ENCODE results near the gene FAF1.

FAF1 gene

DNA sequence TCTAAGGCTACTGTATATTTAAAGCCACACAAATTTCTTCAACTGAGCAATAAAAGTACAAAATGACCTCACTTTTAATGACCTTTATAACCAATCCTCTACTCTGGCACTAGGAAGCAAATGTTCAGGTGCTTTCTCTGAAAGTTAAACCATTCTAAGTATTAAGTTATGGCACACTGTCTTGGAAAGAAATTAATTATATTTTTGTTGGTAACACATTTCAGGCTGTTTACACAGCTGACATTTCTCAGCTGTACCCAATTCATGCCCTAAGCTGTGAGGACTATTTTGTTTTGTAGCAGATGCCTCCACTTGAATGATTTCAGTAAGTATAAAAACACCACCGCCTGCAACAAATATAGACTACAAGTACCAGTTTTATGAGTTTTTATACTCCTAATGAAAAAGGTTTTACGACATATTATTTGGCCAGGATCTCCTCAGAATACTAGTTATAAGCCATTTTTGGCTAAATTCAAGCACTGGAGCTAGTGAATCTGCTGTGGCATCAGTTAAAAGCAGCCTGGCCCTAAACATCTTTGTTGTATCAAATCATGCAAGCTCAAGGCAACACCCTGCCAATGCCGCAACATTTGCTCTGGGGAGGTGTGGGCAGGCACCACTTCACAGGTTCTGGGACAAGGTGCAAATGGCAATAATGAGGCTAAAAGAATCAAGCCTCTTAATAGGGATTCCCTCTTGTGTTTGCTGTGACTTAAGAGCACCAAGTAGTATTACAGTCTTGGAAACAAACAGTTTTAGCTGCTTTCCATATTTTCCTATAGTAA, 308.4 kb downstream of the FAF1 start:
- H3K4me1 Mint-ChIP-seq (ENCODE audit: low read depth) = no peaks in the 10 kb centered on the region
- no peaks in the 10 kb centered on the region for H3K9me3 Mint-ChIP-seq
- H3K36me3 Mint-ChIP-seq (ENCODE audit: low read depth) = peaks cover 30% of the 10 kb centered on the region
- no peak overlapping the region for H3K4me3 Mint-ChIP-seq
- H3K27me3 Mint-ChIP-seq = no peaks in the 10 kb centered on the region
- no peak overlapping the region for H3K27ac Mint-ChIP-seq
- no peak for DNase-seq

DNA sequence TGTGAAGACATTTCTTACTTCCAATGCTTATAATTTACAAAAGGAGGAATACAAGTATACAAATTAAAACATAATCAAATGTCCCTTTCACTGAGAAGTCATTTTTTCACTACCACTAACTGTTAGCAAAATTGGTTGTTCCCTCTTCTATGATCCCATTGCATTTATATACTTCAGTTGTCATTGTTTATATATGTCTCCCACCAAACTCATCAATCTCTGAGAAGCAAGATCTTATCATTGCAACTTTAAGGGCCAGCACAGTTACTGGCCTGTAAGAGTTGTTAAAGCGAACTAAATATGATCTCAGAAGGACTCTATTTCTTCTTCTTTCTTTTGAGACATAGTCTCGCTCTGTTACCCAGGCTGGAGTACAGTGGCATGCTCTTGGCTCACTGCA, 313.5 kb downstream of the FAF1 start:
- H3K4me3 Mint-ChIP-seq = no peak overlapping the region

DNA sequence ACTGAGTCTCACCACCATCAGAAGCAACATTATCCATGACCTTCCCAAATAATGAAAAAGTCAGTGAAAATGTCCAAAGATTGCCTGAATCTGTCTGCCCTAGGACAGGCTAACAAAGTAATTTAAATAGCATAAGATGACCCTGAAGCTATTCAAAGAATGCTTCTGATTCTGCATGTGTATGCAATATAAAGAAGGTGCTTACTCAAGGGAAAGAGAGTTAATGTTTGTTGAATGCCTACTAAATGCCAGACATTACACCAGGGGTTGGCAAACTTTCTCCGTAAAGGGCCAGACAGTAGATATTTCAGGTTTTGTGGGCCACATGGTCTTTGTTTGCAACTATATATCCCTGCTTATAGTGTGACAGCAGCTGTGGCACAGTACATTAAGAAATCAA, 314.9 kb downstream of the FAF1 start:
- Mint-ChIP-seq H3K9me3 (no peaks in the 10 kb centered on the region), H3K27me3 (no peaks in the 10 kb centered on the region), H3K36me3 (ENCODE audit: low read depth) (peaks cover 49% of the 10 kb centered on the region), H3K27ac (no peak overlapping the region), H3K4me1 (ENCODE audit: low read depth) (no peaks in the 10 kb centered on the region), H3K4me3 (no peak overlapping the region)
- no peak for DNase-seq

More for the DNA sequence above, 313.5 kb downstream of the FAF1 start:
- Mint-ChIP-seq H3K36me3 (ENCODE audit: low read depth) (peaks cover 43% of the 10 kb centered on the region), H3K4me1 (ENCODE audit: low read depth) (no peaks in the 10 kb centered on the region), H3K9me3 (no peaks in the 10 kb centered on the region), H3K27me3 (no peaks in the 10 kb centered on the region), H3K27ac (no peak overlapping the region)
- DNase-seq = no peak

DNA sequence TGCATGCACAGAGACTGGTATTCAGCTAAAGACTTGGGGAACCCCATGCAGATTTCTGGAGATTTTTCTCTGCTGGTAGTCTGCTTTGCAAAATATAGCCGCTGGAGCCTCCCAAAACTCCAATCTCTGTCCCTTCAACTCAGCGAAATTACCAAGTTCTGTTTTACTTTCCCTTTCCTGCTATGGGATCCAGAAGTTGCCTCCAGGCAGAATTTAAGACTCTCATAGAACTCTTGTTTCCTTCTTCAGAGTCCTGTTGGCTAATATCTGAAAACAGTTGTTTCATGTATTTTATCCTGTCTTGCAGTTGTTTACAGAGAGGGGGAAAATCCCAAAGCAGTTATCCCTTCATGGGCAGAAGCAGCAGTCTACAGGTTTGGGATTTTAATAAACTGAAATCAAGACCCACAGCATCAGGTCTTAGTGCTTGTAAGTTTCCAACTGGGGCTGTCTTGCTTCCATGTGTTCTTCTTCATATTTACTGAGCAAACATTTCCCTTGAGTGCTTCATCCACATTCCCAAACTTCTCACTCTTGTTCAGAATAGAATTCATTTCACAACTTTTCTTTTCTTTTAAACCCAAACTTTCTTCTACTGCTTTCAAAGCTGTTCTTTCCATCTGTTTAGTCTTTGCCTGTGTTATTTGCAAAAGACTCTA, 315.5 kb downstream of the FAF1 start:
- H3K36me3 Mint-ChIP-seq (ENCODE audit: low read depth) = peaks cover 52% of the 10 kb centered on the region
- no peak overlapping the region for H3K27ac Mint-ChIP-seq
- no peak overlapping the region for H3K4me3 Mint-ChIP-seq
- H3K27me3 Mint-ChIP-seq = no peaks in the 10 kb centered on the region
- H3K4me1 Mint-ChIP-seq (ENCODE audit: low read depth) = no peaks in the 10 kb centered on the region
- DNase-seq = no peak
- no peaks in the 10 kb centered on the region for H3K9me3 Mint-ChIP-seq

DNA sequence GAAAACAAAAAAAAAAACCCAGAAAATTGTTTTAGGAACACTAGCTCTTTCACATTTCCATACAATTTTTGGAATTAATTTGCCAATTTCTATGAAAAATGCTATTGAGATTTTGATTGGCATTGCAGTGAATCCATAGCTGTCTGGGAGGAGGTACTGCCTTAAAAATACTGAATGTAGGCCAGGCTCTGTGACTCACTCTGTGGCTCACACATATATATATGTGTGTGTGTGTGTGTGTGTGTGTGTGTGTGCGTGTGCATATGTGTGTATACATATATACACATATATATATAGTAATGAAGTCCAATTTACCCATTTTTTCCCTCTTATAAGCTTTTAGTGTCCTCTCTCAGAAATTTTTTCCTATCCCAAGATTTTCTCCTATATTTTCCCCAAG, 322.6 kb downstream of the FAF1 start:
- Mint-ChIP-seq H3K36me3 (ENCODE audit: low read depth) (peaks cover 34% of the 10 kb centered on the region), H3K4me3 (no peak overlapping the region), H3K27ac (no peak overlapping the region), H3K9me3 (no peaks in the 10 kb centered on the region), H3K27me3 (no peaks in the 10 kb centered on the region), H3K4me1 (ENCODE audit: low read depth) (no peaks in the 10 kb centered on the region)
- DNase-seq = no peak

DNA sequence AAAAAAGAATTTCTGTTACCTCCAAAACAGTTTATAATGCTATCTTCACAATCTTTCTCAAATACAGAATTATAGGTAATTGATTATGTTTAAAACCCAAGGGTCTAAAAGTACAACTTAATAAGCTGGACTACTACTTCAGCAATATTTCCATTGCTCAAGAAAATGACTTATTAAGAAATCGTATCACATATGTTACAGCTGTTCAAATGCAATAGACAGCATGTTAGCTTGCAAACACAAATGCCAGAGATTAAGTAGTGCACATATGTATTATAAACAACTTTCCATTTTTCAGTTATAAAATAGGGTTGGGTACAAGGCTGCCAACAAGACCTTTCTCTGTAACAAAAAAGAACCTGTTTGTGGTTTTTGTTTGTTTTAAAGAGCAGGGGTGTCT, 325.8 kb downstream of the FAF1 start:
- no peak for DNase-seq
- Mint-ChIP-seq H3K4me1 (ENCODE audit: low read depth) (no peaks in the 10 kb centered on the region), H3K36me3 (ENCODE audit: low read depth) (peaks cover 21% of the 10 kb centered on the region), H3K27ac (no peak overlapping the region), H3K4me3 (no peak overlapping the region), H3K27me3 (no peaks in the 10 kb centered on the region), H3K9me3 (no peaks in the 10 kb centered on the region)

DNA sequence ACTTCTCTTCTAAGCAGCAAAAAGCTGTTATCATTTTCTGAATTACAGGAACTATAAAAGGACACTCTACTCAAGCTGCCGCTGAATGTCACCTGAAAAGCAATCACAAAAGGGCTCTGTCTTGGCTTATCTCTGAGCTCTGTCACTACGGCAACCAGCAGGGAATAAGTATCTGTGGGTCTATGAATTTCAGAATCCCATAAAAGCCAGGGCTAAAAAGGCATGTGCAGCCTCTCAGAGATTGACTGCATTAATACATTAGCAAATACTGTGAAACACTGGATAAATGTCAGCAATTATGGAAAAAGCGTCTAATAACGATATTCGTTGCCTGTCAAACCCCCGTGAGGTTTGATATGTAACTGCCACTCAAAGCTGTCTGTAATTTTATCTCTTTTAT, 326.6 kb downstream of the FAF1 start:
- Mint-ChIP-seq H3K27me3 (no peaks in the 10 kb centered on the region), H3K27ac (no peak overlapping the region), H3K9me3 (no peaks in the 10 kb centered on the region), H3K4me1 (ENCODE audit: low read depth) (no peaks in the 10 kb centered on the region), H3K36me3 (ENCODE audit: low read depth) (peaks cover 16% of the 10 kb centered on the region), H3K4me3 (no peak overlapping the region)
- no peak for DNase-seq

DNA sequence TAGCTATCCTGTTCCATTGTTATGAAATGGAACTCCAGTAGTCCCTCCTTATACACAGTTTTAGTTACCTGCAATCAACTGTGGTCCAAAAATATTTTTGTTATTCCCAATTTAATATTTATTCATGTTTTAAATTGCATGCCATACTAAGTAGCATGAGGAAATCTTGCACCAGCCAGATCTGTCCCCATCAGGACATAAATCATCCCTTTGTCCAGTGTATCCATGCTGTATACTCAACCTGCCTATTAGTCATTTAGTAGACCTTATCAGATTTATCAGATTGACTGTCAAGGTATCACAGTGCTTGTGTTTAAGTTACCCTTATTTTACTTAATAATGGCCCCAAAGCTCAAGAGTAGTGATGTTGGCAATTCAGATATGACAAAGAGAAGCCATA, 328.9 kb downstream of the FAF1 start:
- H3K9me3 Mint-ChIP-seq = no peaks in the 10 kb centered on the region

DNA sequence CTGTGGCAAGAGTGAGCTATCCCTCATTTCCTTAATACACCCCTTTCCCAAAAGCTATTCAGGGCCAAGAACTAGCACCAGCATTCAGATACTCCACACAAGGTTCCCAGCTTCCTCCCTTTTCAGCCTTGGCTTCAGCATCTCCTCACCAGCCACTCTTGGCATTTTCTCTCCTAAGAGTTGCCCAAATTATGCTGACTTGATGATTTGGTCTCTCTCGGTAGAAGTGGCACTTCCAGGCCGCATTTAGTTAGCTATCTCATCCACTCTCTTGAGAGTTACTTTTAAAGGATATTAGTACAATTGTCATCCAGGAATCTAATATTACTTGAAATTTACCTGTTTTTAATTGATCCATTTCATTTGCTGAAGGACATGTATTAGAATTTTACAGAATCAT, 337.8 kb downstream of the FAF1 start:
- Mint-ChIP-seq H3K9me3 (peaks cover 5% of the 10 kb centered on the region), H3K36me3 (ENCODE audit: low read depth) (peaks cover 23% of the 10 kb centered on the region), H3K4me3 (no peak overlapping the region), H3K27ac (no peak overlapping the region), H3K4me1 (ENCODE audit: low read depth) (no peaks in the 10 kb centered on the region), H3K27me3 (no peaks in the 10 kb centered on the region)
- no peak for DNase-seq

More for the DNA sequence above, 328.9 kb downstream of the FAF1 start:
- Mint-ChIP-seq H3K27ac (no peak overlapping the region), H3K4me3 (no peak overlapping the region), H3K27me3 (no peaks in the 10 kb centered on the region), H3K4me1 (ENCODE audit: low read depth) (no peaks in the 10 kb centered on the region), H3K36me3 (ENCODE audit: low read depth) (peaks cover 14% of the 10 kb centered on the region)
- DNase-seq = no peak

DNA sequence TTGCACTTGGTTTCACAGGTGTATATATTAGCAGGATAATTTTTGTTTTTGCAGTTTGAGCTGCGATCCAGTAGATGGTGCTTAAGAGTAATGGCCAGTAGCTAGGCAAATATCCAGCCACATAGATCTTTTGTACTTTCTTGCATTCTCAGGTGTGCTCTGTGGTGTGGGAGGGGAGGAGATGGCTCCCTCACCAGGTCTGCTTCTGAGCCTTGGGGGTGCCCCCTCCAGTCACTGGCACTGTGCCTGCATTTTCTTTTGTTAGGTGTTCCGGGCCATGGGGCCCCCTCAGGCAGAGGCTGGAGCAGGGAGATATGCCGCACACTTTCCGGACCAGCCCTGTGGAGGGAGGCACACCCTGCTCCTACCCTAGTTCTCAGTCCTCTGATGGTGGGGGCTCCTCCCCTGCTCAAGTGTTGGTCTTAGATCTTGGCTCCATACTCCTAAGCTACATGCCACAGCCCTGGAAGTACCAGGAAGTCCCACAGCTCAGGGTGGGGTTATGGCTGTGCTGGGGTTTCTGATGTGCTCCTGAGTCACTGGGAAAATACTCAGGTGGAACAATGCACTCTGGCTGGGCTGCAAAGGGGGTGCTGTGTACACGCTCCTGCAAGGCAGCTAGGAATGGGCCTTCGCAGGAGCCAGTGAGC, 339.3 kb downstream of the FAF1 start:
- H3K27me3 Mint-ChIP-seq = no peaks in the 10 kb centered on the region
- no peaks in the 10 kb centered on the region for H3K4me1 Mint-ChIP-seq (ENCODE audit: low read depth)
- peaks cover 23% of the 10 kb centered on the region for H3K36me3 Mint-ChIP-seq (ENCODE audit: low read depth)
- H3K9me3 Mint-ChIP-seq = peaks cover 5% of the 10 kb centered on the region
- no peak for DNase-seq
- no peak overlapping the region for H3K27ac Mint-ChIP-seq
- no peak overlapping the region for H3K4me3 Mint-ChIP-seq

DNA sequence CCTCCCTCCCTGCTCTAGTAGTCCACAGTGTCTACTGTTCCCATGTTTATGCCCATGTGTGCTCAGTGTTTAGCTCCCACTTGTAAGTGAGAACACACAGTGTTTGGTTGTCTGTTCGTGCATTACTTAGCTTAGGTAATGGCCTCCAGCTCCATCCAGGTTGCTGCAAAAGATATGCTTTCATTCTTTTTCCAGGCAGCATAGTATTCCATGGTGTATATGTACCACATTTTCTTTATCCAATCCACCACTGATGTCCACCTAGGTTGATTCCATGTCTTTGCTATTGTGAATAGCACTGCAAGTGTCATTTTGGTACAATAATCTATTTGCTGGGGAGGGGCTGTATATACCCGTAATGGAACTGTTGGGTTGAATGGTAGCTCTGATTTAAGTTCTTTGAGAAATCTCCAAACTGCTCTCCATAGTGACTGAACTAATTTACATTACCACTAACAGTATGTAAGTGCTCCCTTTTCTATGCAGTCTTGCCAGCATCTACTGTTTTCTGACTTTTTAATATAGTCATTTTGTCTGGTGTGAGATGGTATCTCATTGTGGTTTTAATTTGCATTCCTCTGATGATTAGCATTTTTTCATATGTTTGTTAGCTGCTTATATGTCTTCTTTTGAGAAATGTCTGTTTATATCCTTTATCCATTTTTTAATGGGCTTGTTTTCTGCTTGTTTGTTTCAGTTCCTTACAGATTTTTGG, 344.9 kb downstream of the FAF1 start:
- Mint-ChIP-seq H3K4me1 (ENCODE audit: low read depth) (peaks cover 6% of the 10 kb centered on the region), H3K27me3 (no peaks in the 10 kb centered on the region), H3K27ac (no peak overlapping the region), H3K9me3 (peaks cover 5% of the 10 kb centered on the region), H3K36me3 (ENCODE audit: low read depth) (peaks cover 24% of the 10 kb centered on the region), H3K4me3 (no peak overlapping the region)
- DNase-seq = no peak

DNA sequence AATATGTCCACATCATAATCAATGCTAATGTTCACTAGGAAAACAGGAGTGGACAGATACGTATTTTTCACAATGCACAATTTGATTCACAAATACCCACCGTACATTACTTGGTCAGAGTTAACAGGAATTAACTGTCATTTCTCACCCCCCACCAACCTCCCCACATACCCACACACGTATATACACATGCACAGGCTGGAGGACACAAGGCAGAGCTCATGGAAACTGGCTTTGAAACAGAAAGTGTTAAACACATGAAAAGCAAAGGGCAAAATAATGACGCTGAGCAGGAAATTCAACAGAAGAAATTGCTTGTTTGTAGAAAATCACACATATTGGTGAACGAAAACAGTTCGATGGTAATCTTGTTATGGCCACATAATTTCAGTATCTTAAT, 348.4 kb downstream of the FAF1 start:
- Mint-ChIP-seq H3K27ac (no peak overlapping the region), H3K36me3 (ENCODE audit: low read depth) (peaks cover 42% of the 10 kb centered on the region), H3K9me3 (no peaks in the 10 kb centered on the region), H3K4me3 (no peak overlapping the region), H3K27me3 (no peaks in the 10 kb centered on the region), H3K4me1 (ENCODE audit: low read depth) (peaks cover 6% of the 10 kb centered on the region)
- no peak for DNase-seq

DNA sequence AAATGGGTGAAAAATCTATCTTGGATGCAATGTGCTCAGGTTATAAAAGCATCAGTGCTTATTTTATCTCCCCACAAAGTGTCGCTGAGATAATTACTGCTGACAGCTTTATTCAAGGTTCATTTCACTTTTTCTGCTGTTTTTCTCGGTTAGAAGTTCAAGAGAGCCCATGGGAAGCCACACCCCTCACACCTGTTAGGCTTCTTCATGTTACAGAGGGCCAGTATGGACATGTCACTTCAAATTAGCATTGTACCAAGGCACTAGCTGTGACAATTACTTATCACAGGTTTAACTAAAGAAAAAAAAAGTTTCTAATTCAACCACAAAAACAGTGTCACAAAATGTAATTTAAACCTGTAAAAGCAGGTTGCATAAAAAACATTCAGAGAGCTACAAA, 349.5 kb downstream of the FAF1 start:
- no peak for DNase-seq
- Mint-ChIP-seq H3K27ac (no peak overlapping the region), H3K27me3 (no peaks in the 10 kb centered on the region), H3K4me1 (ENCODE audit: low read depth) (peaks cover 6% of the 10 kb centered on the region), H3K36me3 (ENCODE audit: low read depth) (peaks cover 43% of the 10 kb centered on the region), H3K9me3 (no peaks in the 10 kb centered on the region), H3K4me3 (no peak overlapping the region)

DNA sequence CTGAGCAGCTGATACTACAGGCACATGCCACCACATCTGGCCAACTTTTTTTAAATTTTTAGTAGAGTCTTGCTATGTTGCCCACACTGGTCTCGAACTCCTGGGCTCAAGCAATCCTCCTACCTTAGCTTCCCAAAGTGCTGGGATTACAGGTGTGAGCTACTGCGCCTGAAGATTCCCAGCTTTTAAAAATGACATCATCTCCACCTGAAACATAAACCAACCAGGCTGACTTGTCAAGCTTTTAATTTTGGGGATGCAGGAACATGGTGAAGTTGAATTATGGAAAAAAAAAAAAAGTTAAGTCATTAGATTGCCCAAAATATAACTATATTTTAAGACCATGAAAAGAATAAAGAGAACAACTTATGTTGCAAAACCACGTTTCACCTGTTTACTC, 350.6 kb downstream of the FAF1 start:
- no peaks in the 10 kb centered on the region for H3K27me3 Mint-ChIP-seq
- no peaks in the 10 kb centered on the region for H3K9me3 Mint-ChIP-seq
- DNase-seq = no peak
- H3K27ac Mint-ChIP-seq = no peak overlapping the region
- peaks cover 38% of the 10 kb centered on the region for H3K36me3 Mint-ChIP-seq (ENCODE audit: low read depth)
- H3K4me1 Mint-ChIP-seq (ENCODE audit: low read depth) = peaks cover 6% of the 10 kb centered on the region
- H3K4me3 Mint-ChIP-seq = no peak overlapping the region

Measured in activated T-cell treated with anti-CD3 and anti-CD28 coated beads, Interleukin-2, amount 50 U/mL, for 24 hours (primary cell).